Myocyte (in vitro differentiated cells): ENCODE data around the gene PKMYT1. TPM values are rescaled to one million over a fixed set of nuclear protein-coding genes. Genes with fewer than 3 reads are reported as not detected.

Experiments
- DNase-seq: peaks from one replicate; pipeline ENCODE4 v3.0.0-alpha.2; 2012; ENCODE audit warnings: low read depth
- total RNA-seq: library from RNA; depleted of rRNA; stranded (reverse); fragments of >200 nt; gene quantifications from 2 replicates; pipeline ENCODE4 v1.2.3, GENCODE V29; 2014

The PKMYT1 gene
- total RNA-seq, 1 donor from 2014 or later: 0.53 TPM

GRCh38 chr16:3000540-3000939 lies 20.3 kb upstream of the PKMYT1 start:
- DNase-seq: no peak

- DNase-seq: no peak
Measured at GRCh38 chr16:2999929-3000328, 19.7 kb upstream of the PKMYT1 start.

- DNase-seq: no peak
Measured at GRCh38 chr16:2996298-2996697, 16.1 kb upstream of the PKMYT1 start.

GRCh38 chr16:2992383-2993081 lies 12.3 kb upstream of the PKMYT1 start:
- no peak for DNase-seq

DNA sequence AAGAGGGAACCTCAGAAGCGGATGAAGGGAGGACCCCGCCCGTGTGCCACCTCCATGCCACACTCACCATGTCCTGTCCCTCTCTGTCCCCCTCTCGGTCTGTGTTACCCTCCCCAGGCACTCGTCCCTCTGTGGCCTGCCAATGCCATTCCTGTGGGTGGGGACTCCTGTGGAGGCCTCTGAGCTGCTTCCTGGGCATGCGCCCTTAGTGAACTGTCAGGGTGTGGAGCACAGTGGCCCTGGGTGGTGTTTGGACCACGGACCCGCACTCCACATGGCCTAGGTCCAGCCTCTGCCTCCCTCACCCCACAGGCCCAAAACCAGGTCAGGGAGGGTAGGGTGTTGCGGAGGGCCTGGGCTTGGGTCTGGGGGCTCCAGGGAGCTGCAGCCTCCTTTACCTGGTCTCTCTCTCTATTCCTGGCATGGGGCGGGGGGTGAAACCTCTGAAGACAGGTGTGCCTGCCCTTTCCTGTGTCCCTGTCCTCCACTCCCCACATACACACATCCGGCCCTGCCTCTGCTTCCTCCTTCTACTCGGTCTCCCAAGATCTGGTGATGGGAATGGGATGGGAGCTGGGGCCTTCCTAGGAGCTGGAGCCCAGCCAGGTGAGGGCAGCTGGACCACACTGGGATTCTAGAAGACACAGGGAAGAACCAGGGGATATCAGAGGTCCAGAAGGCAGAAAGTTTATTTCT lies 11.5 kb upstream of the PKMYT1 start:
- peak; percentile 37 for DNase-seq

DNA sequence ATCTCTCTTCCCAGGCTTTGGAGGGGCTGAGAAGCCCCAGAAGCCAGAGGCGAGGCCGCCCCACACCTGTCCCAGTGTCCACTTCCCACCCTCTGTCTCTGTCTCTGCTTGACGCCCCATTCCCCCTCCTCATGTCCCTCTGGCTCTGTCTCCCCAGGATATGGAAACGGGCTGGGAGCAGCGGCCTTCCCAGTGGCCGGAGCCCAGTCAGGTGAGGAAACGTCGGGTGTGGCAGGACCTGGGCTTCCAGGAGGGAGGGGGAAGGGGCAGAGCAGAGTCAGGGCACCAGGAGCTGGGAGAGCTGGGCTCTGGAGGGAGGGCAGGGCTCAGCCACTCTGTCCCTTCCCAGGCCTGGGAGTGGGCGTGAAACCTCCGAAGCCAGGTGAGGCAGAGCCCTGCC lies 10.6 kb upstream of the PKMYT1 start:
- no peak for DNase-seq

DNA sequence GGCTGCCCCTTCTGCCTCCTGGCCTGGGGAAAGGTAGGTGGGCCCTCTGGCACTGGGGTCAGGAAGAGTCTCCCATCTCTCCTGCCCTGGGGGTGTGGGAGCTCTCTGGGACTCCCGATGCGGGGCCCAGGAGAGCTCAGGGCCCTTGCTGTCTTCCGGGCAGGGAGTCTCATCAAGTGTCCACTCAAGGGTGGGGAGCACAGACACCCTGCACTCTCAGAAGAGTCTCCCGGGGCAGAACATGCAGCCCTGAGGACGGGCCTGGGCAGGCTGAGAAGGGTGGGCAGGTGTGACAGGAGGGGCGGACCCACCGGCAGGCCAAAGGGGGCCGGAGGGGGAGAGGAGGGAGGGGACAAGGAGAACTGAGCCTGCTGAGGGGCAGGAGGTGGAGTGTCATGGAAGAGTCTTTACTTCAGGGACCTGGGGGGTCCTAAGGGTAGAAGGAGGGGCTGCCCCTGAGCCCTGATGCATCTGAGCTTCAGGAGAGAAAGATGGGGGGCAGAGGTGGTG lies 8.4 kb upstream of the PKMYT1 start:
- DNase-seq: no peak

DNA sequence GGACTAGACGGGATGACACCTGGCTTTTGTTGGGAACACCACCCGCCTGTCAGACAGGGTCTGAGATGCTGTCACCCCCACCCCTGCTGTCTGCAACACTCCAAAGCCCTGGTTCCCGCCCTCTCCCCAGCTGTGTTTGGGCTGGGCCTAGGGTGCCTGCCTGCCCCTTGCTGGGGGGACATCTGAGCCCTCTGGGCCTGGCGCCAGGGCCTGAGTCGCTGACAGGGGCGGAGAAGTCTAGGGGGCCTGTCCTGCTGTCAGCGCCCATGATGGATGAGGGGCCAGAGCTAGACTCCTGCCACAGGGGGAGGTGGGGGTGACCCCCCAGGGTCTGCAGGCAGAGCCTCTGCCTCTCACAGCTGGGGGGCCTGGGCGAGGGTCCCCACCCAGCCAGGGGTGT lies 7.6 kb upstream of the PKMYT1 start:
- peak; percentile 77 for DNase-seq

- no peak for DNase-seq
Measured at GRCh38 chr16:2987286-2987685, 7.0 kb upstream of the PKMYT1 start.

- no peak for DNase-seq
Measured at GRCh38 chr16:2986623-2987188, 6.5 kb upstream of the PKMYT1 start.

- peak; percentile 52 for DNase-seq
Measured at GRCh38 chr16:2985893-2986355, 5.7 kb upstream of the PKMYT1 start.

- peak; percentile 96 for DNase-seq
Measured at GRCh38 chr16:2985462-2985861, 5.2 kb upstream of the PKMYT1 start.

- peak; percentile 90 for DNase-seq
Measured at GRCh38 chr16:2983706-2984136, 3.5 kb upstream of the PKMYT1 start.

GRCh38 chr16:2982402-2982801 lies 2.2 kb upstream of the PKMYT1 start:
- no peak for DNase-seq

DNA sequence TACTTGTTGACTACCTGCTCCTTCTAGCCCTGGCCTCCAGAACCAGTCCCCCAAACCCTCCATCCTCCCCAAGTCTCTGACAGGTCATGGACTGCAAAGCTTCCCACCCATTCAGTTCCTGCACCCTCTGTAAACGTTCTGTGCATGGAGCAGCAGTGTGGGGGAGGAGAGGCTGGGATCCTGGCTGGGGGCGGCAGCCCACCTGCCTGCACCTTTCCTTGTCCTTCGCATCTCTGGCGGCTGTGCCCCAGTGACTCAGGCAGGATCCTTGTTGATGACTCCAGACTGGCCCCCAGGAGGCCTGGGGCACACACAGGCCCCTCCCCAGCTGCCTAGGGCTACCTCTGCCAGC lies 1.6 kb upstream of the PKMYT1 start:
- DNase-seq: no peak

DNA sequence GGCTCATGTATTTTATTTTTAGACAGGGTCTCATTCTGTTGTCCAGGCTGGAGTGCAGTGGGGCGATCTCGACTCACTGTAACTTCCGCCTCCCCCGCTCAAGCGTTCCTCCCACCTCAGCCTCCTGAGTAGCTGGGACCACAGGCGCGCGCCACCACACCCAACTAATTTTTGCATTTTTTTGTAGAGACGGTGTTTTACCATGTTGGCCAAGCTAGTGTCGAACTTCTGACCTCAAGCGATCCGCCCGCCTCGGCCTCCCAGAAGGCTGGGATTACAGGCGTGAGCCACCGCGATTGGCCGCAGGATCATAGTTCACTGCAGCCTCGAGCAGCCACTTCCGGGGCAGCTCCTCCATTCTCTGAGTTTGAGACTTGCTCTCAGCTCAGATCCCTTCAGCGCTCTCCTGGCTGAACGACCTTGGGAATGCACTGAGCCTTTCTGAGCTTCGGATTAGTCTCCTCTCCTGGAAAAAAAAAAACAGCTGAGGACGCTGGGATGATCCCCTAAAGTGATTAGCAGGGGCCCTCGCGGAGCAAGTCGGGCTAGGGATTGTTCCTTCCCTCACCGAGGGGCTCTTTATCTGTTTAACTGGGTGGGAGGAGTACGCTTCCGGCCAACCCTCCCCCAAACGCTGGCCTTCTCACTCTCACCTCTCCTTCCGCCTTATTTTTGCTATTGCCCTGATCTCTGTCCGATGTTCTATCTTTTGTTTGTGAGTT lies 1.1 kb upstream of the PKMYT1 start:
- DNase-seq: no peak

GRCh38 chr16:2979669-2980226 lies 498 bp downstream of the PKMYT1 start:
- DNase-seq: no peak

DNA sequence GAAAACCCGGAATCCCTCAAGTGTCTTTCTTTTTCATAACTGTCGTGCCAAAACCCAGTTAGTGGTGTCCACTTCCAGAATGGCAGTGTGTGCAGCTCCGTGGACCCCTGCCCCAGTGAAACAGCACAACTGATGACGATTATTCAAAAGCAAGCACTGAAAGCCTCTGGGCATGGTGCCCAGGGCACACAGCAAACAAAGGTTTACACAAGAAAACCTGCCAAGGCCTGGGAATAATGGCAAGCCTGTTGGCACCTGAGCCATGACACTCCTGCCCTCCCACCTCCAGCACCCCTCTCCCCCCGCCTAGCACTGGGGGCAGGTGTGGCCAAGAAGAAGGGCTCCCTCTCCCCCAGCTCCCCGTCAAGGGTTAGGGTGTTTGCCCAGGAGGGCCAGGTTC lies 2.8 kb downstream of the PKMYT1 start:
- no peak for DNase-seq

DNA sequence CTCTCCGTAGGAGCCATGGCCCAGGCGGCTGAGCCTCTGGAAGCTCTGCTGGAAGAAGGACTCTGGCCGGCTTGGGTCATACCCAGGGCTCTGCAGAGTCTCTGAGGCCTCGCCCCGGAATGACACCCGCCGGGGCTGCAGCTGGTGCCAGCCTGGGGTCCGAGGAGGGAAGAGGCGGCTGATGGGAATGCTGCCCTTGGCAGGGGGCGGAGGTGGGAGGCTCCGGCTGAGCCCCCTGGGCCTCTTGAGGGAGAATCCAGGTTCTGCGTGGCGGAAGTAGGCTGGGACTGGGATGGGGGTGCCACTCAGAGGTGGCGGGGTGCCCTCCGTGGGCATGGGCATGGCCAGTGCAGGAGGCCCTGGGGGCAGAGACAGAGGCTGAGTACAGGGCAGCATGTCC lies 3.6 kb downstream of the PKMYT1 start:
- DNase-seq: no peak

DNA sequence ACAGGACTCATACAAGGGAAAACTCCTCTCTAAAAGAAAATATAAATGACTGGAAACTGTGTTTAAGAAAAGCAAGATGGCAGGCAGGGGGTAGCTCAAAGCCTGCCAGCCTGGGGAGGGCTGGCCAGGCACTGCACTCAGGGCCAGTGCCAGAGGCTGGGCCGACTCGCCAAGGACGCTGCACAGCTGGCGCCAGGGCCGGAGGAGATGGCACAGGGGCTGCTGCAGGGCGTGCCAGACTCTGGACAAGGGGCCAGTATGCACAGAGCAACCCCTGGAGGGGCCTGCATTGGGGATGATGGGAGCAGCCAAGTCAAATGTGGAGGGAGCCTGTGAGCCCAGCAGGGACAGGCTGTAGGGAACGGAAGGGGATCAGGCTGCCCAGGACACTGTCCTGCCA lies 4.0 kb downstream of the PKMYT1 start:
- DNase-seq: no peak

GRCh38 chr16:2975161-2975795 lies 5.0 kb downstream of the PKMYT1 start:
- DNase-seq: no peak
